Activated CD4-positive, alpha-beta T cell treated with anti-CD3 and anti-CD28 coated beads for 1 hour (primary cell): ENCODE results near the gene POLD2.
"Not testable (repeated sequence)": the region's sequence is repeated elsewhere in the genome, so short reads cannot be mapped to it uniquely, and the experiment has no call there.

Experiments used
- DNase-seq: peaks from one replicate; pipeline ENCODE4 v3.0.0-alpha.2; 2020

The POLD2 gene

DNA sequence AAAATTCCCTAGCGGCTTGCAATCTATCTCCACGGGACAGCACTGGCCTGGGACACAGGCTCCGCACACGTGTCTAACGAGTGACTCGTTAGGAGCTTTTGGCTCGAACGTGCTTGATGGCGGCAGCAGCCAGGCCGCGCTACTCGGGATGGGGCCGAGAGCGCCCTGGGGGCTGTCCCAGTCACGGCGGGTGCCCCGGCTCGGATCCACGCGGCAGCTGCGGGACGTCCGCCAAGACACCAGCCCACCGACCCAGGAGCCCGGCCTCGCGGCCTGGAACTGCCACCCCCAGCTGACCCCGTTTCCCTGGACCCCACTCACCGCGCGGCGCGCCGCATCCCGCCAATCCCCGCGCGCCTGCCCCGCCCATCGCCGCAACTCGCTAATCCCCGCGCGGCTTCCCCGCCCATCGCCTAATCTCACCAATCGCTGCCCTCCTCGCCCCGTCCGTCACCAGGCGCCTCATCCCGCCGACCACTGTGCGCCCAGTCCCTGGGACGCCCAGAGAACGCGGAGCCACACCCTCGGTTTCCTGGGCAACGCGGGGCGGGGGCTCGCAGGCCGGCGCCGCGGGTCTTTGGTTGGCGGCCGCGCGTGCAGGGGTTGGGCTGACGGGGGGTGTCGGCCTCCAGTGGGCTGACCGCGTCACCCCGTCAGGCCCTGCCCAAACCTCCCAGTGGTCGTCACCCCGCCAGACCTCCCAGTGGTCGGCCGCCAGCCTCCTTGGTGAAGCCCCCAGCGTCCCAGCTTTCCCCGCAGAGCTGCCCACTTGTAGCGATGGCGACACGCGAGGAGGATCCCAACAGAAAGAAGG, at the start of gene POLD2:
POLD2 (minus strand) TSS at position 359 of the 814 bp plus-strand sequence. CDS start 1,495 bp downstream, outside the sequence.
- peak; percentile 94 for DNase-seq

DNA sequence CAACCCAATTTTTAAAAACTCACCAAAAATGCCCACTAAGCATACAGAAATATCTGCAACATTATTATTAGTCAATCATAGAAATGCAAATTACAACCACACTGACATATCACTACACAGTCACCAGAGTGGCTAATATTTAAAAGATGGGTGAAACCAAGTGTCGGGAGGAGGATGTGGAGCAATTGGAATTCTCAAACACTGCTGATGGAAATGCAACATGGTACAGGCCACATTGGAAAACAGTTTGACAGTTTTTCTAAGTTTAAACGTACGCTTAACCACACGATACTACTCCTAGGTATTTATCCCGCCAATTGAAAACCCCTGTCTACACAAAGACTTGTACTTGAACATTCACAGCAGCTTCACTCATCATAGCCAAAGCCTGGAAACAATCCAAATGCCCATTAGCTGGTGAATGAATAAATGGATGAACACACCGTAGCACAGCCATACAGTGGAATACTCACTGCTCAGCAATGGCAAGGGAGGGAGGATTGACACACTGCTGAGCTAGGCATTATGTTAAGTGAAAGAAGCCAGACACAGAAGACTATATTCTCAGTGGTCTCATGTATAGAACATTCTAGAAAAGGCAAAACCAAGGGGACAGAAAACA, 49.6 kb upstream of the POLD2 start:
- DNase-seq = no peak

DNA sequence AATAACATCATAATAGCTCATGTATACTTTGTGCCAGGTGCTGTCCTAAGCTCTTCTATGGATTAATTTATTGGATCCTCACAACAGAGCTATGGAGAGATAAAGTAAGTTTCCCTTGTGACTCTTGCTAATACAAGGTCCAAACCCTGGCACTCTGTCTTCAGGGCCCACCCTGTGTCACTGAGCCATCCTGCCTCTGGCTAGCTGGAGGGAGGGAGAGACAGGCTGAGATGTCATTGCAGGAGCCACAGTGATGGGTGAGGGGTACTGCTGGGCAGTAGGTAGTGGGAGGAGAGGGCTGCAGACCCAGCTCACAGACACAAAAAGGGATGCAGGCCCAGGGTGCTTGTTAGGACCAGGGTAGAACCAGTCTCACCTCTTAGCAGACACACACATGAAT, 49.0 kb upstream of the POLD2 start:
- DNase-seq = no peak

DNA sequence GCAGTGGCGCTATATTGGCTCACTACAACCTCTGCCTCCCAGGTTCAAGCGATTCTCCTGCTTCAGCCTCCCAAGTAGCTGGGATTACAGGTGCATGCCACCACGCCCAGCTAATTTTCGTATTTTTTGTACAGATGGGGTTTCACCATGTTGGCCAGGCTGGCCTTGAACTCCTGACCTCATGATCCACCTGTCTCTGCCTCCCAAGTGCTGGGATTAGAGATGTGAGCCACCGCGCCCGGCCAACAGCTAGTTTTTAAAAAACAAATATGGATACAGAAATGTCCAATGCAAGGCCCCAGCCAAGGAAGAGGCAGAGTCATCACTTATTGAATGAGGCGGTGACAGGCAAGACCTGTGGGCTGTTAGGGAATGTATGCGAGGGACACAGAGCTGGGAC, 48.6 kb upstream of the POLD2 start:
- DNase-seq = not testable (repeated sequence)

DNA sequence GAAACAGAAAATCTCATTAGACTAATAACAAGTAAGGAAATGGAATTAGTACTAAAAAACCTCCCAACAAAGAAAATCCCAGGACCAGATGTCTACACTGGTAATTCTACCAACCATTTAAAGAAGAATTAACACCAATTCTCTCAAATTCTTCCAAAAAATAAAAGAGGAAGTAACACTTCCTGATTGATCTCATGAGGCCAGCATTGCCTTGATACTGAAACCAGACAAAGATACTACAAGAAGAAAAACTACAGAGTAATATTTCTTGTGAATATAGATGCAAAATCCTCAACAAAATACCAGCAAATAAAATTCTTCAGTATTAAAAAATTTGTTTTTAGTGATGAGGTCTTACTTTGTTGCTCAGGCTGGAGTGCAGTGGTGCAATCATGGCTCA, 44.6 kb upstream of the POLD2 start:
- no peak for DNase-seq

DNA sequence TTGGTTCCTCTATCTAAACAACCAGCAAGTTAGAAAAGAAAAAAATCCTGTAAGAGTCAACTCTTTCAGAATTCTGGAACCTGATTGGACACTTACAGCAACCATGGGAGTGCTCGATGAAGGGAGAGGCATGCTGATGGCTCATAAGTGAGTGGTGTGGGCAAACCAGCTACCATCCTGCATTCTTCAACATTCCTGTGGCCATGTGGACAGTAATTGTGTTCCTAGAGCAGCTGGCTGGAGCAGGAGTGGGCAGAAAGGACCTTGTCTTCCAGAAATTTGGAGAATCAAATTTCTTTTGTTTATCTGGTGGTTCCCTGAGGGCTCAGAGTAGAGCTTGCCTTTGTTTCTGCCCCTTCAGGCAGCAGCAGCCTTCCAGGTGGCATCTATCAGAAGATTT, 40.2 kb upstream of the POLD2 start:
- no peak for DNase-seq

DNA sequence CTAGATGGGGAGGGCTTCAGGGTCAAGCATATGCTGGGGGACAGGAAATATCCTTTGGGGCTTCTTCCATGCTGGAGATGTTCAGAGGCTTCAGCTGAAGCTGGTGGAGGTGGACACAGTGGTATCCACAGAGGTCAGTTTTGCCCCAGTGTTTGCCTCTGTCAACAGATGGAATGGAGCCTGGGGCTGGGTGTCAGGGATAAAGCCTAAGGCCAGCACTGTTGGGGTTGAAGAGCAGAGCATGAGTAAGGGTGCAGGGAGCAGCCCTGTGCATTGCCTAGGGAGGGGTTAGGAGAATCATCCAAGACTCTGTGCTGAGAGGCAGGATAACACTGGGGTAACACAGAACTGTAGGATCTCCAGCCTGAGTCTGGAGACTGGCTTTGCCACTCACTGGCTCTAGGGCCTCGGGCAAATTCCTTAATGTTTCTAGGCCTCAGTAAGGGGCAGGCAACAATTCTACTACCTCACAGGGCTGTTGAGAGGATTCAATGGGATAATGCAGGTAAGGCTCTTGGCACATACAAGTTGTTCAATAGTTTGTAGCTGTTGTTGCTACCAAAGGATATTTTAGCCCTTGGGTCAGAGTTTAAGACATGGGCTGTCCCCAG, 39.5 kb upstream of the POLD2 start:
- DNase-seq = no peak

DNA sequence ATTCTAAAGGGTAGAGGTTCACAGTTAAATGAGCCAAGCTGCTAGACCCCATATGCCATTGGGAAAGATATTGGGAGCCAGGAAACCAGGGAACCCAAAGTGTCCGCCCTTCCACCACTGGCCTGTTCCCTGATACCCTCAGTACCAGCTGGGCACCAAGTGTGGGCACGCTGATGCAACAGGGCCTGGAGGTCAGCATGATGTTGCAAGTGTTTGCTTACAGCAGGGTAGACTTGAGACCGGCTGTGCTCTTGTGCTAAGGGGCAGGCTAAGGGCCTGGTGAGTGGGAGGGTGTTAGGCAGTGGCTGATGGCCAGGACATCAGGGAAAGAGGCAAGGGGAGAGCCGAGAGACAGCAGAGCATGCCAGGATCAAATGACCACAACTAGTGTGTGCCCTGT, 38.8 kb upstream of the POLD2 start:
- no peak for DNase-seq

DNA sequence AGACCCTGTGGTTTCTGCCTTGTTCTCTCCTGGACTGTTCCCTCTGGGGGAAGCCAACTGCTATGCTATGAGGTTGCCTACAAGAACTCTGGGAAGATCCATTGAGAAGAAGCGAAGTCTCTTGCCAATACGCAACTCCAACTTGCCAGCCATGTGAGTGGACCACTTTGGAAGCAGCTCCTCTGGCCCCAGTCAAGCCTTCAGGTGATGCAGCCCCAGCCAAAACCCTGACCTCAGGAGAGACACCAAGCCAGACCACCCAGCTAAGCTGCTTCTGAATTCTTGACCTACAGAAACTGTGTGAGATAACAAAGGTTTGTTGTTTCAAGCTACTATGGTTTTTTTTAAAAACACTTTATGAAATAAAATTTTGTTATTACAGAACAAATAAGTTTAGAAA, 38.0 kb upstream of the POLD2 start:
- DNase-seq = no peak

DNA sequence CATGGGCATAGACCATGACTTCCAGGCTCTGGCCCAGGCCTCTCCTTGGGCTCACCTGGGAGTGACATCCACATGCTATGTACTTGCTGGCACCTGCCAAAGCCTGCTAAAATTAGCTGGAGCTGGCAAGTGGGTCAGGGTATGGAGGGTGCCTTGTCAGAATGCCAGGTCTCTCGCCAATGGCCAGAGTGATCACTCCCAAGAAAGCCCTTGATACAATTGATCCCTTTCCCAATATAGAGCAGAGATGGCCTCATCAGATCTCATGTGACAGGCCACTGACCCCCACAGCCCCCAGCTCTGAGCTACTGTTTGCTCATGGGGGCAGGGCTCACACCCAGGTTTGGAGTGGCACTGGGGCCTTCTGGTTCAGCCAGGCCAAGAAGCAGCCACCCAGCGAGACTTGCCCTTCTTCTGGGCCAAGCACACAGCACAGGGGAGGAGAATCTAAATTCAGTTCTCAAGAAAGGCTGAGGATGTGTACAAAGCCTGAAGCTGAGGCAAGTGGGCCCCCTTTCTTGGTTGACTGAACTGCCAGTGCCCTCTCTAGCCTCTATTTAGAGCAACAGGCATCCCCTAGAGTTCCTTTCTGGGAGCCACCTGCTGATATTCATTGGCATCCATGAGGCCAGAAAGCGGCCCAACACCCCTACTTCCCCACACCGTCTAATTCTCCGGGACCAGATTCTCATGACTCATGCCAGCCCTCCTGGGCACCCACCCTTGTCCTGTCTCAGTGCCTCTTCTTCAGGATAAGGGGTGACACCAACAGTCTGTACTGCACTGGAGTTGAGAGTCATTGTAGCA, 36.7 kb upstream of the POLD2 start:
- DNase-seq = no peak

DNA sequence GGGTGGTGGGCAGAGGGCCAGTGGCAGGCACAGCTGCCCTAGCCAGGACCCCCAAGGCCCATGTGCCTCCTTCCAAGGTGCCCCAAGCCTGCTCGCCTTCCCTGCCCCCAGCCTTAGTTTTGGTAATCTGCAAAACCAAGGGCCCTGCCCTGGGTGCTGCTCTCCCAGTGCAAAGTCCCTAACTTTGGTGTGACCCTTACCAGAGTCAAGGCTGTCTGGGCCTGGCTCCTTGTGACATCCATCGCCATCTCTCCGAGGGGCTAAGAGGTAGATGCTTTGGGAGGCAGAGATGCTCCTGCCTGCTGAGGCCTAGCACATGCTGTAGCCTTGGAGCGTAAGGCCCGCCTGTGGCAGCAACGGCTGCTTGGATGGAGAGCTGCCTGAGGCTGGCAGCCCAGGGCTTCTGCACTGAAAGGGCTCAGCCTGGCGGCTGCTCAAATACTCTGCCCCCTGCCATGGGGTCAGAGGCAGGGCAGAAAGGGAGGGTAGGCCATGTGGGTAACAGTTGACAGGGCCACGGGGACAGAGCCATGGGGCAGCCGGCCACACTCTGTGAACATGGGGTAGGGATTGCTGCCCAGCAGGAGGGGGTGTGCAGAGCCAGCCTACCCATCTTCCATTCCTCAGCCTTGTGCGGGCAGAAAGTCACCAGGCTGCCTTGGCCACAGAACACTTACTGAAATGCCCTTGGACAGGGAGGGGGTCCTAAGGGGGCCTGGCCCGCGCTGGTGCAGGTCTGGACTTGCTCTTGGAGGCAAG, 35.7 kb upstream of the POLD2 start:
- no peak for DNase-seq

DNA sequence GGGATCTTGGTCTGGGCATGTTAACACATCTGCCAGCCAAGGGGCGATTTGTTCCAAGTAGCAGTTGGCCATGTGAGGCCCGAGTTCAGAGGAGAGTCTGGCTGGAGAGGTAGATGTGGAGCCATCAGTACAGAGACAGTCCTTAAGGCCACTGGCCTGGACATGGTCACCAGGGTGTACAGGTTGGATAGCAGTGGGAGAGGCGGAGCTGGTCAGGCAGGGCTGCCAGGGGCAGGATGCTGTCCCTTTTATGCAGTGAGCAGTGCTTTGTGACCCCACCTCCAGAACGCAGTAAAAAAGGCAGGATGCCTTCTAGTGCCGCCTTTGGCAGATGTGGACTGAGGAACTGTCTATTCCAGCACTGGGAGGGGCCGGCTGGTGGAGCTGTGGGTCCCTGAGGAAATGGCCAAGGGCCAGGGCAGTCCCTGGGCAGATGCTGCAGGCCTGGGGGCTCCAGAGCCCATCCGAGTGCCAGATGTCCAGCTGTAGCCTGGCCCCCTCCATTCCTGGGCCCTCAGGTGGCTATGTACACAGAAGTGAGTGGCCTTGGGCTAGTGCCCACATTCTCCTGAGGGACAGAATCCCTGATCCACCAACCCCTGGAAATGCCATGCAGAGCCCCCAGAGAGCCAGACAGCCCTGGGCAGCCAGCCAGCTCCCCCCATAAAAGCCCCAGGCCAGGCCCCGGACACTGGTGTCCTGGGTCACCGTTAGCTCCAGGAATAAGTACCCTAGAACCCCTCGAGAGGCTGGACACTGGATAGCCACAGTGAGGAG, 34.9 kb upstream of the POLD2 start:
- no peak for DNase-seq

DNA sequence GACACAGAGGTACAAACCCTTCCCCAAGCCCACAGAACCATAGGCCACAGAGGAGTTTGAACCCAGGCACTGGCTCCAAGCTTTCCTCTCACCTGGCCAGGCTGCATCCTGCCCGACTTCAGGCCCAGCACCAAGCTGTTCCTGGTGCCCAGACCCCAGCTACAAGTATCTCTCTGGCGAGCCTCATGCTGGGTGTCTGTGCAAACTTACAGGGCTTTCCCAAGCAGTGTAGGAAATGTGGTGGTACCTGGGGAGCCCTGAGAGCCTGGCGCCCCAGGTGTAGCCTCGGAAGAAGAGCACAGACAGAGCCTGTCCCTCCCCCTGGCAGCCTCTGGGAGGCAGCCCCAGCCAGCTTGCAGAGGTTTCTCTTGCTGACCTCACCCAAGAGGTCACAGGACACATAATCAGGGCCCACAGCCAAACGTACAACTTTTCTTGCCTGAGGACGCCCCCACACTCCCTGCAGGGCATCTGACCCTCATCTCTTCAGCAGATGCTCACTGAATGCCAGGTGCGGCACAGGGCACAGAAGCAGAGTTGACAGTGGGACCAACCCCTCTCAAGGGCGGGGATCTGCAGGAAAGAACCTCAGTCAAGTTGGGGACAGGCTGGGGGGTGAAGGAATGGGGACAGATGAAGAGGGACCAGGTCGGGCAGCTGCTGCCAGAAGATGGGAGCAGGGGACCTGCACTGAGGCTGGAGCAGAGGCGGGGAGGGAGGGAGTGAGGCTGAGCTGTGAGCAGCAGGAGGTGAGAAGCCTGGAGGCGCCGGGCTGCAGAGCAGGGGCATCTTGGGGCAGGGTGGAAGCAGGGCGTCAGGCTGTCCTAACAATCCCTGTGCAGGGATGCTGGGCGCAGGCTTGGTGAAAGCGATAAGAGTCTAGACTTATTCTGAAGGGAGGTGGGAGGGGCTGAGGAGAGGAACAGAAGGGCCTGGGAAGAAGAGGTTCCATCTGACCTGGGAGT, 34.0 kb upstream of the POLD2 start:
- DNase-seq = no peak

DNA sequence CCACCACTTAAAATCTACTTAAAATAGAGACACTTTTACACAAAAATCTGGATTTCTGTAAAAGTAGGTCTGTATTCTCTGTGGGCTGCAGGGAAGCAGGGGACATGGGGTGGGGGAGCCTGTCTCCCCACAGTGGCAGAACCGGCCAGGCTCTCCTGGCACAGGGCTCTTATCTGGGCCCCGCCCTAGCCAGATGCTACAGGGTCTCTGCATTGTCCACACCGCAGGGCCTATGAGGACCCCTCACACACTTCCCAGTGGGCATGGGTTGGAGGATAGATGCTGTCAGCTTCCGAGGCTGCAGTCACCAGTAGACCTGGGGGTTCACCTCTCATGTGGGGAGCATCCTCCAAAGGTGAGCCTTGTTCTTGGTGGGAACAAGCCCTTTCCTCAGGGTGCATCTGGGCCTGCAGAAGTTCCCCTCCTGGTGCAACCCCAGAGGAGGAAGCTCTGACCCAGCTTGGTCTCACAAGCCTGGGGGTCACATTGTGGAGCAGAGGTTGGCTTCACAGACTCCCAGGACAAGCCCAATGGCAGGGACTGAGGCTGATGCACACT, 33.2 kb upstream of the POLD2 start:
- no peak for DNase-seq

DNA sequence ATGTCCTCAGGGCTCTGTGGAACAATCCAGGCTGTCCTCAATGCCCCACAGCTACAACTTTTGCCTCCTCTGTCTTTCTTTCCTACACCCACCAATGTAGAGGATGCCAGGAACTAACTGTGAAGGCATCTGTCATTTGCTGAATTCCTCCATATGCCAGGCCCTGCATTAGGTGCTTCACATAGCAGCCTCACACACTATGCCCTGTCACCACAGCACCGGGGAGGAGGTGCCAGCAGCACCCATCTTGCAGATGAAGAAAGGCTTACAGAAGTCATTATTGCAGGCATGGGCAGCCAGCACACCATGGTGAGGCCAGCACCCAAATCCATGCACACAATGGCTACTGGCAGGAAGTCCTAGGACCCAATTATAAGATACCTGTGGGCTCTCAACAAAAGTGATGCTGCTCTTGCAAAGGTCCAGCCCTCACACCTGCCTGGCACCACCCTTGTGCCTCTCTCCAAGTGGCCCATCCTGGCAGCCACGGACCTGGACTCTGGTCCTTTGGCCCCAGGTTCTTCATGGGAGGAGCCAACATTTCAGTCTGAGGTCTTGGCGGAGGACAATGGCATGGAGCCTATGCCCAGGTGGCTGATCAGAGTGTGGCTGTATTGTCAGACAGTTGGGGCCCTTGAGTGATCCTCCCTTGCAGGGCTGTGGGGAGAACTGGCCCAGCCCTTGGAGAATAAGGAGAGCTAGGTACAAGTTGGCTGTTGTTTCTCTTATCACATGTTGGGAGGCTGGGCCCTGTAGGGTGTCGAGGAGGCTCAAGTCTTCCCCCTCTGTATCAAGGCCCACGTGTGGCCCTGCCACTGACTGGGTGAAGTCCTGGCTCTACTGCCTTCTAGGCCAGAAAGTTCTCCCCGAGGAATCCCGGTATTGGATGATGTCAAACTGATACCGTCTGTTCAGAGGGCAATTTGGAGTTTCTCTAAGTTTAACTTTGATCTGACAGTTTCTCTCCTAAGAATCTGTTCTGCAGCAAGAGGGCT, 32.1 kb upstream of the POLD2 start:
- no peak for DNase-seq

DNA sequence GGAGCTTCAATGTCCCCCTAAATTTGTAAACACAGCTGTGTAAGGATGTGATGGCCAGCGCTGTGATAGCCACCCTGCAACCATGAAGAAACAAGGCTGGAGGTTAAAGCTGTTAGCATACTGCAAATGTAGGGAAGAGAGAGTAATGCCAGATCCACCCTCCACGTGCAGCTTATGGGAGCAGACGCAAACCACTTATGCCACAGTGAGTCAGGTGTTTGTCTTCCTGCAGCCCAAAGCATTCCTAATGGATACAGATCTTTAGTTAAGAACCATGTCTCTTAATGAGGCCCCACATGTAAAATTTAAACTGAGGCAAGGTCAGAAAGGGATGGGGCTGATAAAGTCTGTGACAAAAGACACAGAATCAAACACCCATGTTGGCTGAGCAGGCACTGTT, 31.4 kb upstream of the POLD2 start:
- DNase-seq = no peak

DNA sequence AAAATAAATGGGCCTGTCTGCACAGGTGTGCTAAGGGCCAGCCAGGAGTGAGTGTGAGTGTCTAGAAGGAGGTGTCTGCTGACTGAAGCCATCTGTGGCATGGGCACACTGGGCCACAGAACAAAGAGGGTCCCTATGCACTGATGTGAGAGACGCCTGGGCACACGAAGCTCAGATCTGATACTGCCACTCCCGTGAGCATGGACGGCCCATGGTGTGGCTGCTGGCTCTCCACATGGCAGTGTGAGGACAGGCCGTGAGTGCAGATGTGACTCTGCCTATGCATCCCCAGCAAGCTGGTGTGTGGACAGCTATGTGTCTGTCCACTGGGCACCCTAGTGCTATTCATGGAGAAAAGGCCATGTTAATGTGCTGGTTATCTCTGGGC, 30.6 kb upstream of the POLD2 start:
- no peak for DNase-seq

DNA sequence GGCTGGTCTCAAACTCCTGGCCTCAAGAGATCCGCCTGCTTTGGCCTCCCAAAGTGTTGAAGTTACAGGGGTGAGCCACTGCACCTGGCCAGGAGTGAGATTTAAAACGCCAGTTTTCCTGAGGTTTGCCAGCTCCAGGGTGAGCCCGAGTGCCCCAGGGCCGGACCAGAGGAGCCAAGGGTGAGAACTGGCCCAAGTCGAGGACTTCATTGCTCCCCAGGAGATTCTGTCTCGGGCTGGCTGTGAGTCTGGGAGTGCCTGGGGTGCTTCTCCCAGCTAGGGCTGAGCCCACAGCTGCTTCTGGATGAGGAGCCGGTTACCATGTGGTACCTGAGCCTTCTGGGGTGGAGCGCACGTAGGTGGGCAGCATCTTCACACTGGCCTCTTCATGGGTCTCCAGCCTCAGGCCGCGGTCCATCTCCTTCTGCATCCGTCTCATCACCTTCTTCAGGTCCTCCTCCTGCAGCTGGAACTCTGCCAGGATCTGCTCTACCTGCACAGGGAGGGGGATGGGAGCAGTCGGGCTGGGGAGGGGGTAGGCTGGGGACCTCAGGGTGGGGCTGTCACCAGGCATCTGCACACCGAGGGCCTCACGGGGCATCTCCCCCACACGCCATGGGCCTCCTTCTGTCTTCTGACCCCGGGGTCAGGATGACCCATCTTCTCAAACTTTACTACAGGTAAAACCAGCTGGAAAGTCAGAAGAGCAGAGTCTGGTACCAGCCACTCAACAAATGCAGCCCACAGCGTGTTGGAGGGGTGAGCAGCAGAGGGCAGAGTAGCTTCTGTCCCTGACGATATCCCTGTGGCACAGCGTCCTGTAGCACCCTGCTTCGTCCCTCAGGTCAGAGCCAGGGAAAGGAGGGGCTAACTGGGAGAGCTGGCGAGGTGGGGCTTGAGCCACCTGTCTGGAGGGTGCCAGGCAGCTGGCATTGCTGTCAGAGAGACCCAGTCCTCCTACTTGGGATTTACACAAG, 29.9 kb upstream of the POLD2 start:
- DNase-seq = no peak
